ACHN (cell line): ENCODE results near the gene TBX20.
A peak's percentile ranks its signal among the peaks of the same experiment; 100 is the strongest.
"Not testable (repeated sequence)": the region's sequence is repeated elsewhere in the genome, so short reads cannot be mapped to it uniquely, and the experiment has no call there.

Source experiments
- DNase-seq: peaks from one replicate; pipeline ENCODE4 v3.0.0-alpha.2; 2015
- in situ Hi-C: cut with HindIII; loops from 2 replicates; pipeline ENCODE4 v1.10.0; 2017; ENCODE audit warnings: low sequenced_read_pairs, low pct_ligation_motif_present, low pct_unique_long_range_greater_than_20kb

The TBX20 gene

GRCh38 chr7:35257251-35258124 is 3.6 kb upstream of the TBX20 start:
- in situ Hi-C loops: no loop called here
- DNase-seq: no peak

GRCh38 chr7:35256256-35257175 is 2.6 kb upstream of the TBX20 start:
- in situ Hi-C loops: no loop called here

GRCh38 chr7:35255443-35256255 is 1.7 kb upstream of the TBX20 start:
- in situ Hi-C loops: no loop called here
- DNase-seq: no peak

More at GRCh38 chr7:35256256-35257175, 2.6 kb upstream of the TBX20 start:
- DNase-seq: no peak

GRCh38 chr7:35254496-35255442 is 869 bp upstream of the TBX20 start:
- in situ Hi-C loops: no loop called here
- no peak for DNase-seq

- in situ Hi-C loops: no loop called here
- DNase-seq: peak; percentile 53
These were observed 515 bp downstream of the TBX20 start for GRCh38 chr7:35253460-35253709.

- in situ Hi-C loops: no loop called here
- DNase-seq: peak; percentile 16
These were observed 1.1 kb downstream of the TBX20 start for GRCh38 chr7:35252612-35253459.

- in situ Hi-C loops: no loop called here
- DNase-seq: no peak
These were observed 2.1 kb downstream of the TBX20 start for GRCh38 chr7:35251606-35252310.

- no peak for DNase-seq
- in situ Hi-C loops: no loop called here
These were observed 3.0 kb downstream of the TBX20 start for GRCh38 chr7:35250941-35251340.

GRCh38 chr7:35250452-35250851 is 3.4 kb downstream of the TBX20 start:
- in situ Hi-C loops: no loop called here
- no peak for DNase-seq

- in situ Hi-C loops: no loop called here
- no peak for DNase-seq
These were observed 4.4 kb downstream of the TBX20 start for GRCh38 chr7:35249537-35249907.

GRCh38 chr7:35248576-35249536 is 5.0 kb downstream of the TBX20 start:
- in situ Hi-C loops: no loop called here
- DNase-seq: no peak

- in situ Hi-C loops: no loop called here
- no peak for DNase-seq
These were observed 7.1 kb downstream of the TBX20 start for GRCh38 chr7:35246819-35247218.

- DNase-seq: no peak
- in situ Hi-C loops: no loop called here
These were observed 12.0 kb downstream of the TBX20 start for GRCh38 chr7:35241884-35242283.

- no peak for DNase-seq
- in situ Hi-C loops: no loop called here
These were observed 12.5 kb downstream of the TBX20 start for GRCh38 chr7:35241436-35241835.

GRCh38 chr7:35241008-35241407 is 12.9 kb downstream of the TBX20 start:
- DNase-seq, in situ Hi-C loops: not testable (repeated sequence)

- DNase-seq, in situ Hi-C loops: not testable (repeated sequence)
These were observed 15.4 kb downstream of the TBX20 start for GRCh38 chr7:35238456-35238855.
